GM12874 (cell line): ENCODE measurements around the gene POLA1.

Experiments
- TF ChIP-seq, protein P1 (sequence below): IDR thresholded peaks from 2 replicates; pipeline ENCODE4 v1.5.1; 2011; ENCODE audit warnings: low read depth, mild to moderate bottlenecking, control low read depth, low read length, moderate library complexity; ENCODE audit not compliant: insufficient read depth

Gene POLA1

DNA sequence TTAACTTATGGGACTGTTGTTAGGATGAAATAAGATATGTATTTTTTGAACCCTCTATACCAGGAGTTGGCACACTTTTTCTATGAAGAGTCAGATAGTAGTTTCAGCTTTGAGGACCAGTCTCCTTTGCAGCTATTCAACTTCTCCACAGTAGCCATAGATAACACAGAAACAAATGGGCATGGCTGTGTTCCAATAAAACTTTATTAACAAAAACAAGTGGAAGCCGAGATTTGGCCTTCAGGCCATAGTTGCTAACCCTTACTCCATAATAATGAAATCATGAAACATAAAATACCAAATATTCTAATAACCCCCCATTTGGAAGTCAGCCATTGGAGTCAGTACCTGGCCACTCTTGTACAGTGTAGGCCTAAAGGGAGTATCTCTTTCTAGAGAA lies 291.4 kb downstream of the POLA1 start:
- TF ChIP-seq, protein P1, sequence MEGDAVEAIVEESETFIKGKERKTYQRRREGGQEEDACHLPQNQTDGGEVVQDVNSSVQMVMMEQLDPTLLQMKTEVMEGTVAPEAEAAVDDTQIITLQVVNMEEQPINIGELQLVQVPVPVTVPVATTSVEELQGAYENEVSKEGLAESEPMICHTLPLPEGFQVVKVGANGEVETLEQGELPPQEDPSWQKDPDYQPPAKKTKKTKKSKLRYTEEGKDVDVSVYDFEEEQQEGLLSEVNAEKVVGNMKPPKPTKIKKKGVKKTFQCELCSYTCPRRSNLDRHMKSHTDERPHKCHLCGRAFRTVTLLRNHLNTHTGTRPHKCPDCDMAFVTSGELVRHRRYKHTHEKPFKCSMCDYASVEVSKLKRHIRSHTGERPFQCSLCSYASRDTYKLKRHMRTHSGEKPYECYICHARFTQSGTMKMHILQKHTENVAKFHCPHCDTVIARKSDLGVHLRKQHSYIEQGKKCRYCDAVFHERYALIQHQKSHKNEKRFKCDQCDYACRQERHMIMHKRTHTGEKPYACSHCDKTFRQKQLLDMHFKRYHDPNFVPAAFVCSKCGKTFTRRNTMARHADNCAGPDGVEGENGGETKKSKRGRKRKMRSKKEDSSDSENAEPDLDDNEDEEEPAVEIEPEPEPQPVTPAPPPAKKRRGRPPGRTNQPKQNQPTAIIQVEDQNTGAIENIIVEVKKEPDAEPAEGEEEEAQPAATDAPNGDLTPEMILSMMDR = no peak

DNA sequence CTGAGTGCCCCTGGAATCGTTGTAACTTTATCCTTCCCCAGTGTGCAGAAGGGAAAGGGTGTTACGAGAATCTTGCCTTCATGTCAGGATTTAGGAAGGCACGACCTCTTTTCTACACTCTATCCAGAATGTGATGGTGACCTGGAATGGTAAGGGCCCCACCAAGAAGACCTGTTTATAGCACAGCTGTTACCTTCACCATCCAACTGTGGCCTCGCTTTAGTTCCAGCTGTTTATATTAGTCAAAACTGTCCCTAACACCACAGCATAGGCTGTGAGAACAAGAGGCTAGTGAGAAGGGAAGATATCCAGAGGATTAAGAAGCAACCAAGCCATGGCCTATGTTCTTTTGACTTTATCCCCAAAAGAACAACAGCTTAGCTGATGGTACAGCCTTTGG lies 294.0 kb downstream of the POLA1 start:
- TF ChIP-seq, protein P1 = no peak

DNA sequence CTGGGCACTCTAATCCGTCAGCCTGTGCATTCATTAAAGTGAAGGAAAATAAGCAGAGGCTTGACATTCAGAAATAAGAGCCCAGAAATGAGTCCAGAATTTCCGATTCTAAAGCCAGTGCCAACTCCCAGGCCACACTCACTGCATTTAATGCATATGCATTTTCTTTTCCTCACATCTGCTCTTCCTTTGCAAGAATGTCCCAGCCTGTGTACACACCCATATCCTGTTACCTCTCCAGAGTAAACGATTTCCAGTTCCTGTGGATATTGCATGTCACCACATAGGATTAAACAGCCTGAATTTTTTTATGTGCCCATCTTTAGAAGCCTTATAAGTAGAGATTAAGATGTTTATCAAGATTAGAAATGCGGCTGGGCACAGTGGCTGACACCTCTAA lies 294.6 kb downstream of the POLA1 start:
- TF ChIP-seq, protein P1 = no peak

DNA sequence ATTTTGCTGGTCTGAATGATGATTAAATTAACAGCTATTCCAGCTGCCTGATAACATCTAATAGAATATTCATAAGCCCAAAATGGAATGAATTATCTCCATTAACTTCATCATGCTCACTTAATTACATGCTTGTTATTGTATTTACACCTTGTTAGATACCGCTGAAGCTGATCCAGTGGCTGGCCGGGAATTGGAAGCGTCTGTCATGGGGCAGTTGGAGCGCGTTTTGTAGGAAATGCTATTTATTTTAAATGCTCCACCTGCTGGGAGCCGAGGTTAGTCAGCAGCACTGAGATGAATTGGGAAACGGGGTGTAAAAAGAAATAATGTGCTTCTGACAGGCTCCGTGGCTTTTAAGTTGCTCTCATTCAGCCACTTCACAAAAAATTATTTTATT lies 296.8 kb downstream of the POLA1 start:
- TF ChIP-seq, protein P1 = no peak

DNA sequence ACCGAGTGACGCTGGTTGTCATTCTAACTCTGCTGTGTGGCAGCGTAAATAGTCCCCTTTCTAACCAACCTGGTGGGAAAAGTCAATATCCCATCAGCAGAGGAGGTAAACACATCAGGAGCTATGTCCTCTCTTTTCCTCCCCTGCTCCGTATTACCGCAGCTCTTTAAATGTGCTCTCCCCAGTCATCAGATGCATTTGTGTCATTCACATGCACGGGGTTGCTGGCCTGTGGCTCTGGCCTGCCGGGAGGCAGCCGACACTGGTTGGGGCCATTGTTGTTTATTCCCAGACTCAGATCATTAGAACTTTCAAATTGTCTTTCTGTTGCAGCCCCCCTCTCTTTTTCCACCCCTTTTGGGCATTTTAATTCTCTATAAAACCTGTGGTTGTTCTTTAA lies 300.2 kb downstream of the POLA1 start:
- TF ChIP-seq, protein P1 = no peak

DNA sequence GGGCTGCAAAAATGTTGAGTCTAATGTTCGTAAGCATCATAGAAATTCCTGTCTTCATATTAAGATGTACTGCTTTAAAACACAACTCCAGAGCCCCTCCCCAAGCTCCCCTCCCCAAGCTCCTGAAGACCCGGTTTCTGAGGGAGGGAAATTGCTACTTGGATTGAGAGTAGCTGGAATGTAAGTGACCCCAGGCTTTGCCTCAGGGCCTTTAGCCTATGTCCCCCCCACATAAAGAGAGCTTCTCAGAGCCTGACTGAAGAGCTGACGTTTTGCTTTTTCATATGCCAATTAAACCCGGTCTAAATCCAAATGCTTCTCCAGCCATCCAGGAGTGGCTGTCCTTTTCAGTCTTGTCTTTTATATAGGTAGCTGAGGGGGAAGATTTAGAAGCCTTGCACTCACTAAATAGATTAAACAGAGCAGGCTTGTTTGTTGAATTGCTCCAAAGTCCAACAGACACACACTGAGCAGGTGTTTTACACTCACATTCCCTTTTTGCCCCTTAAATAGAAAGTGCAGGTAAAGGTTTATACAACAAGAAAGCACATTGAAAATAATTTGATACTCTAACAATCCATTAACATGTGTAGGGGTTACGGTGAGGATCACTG lies 302.5 kb downstream of the POLA1 start:
- TF ChIP-seq, protein P1 = no peak

DNA sequence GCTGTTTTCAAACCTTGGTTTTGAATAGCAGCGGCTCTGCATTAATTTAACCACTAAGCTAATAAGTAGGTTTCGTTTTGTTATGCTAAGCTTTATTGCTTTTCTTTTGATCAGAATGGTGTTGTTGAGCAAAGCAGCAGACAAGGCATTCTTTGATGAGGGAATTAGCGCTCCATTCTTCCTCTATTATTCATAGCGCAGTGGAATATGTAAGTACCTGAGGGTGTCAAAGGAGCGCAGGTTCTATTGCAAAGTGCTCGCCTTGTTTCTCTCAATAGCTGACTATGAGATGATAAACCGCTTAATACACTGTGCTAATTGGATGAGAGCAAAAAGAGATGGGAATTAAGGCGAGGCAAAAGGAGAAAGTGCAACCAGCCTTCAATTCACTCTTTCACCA lies 305.8 kb downstream of the POLA1 start:
- TF ChIP-seq, protein P1 = no peak
